DOHH2 (cell line): ENCODE results near the gene KIF3C.
"Not testable (repeated sequence)": the region's sequence is repeated elsewhere in the genome, so short reads cannot be mapped to it uniquely, and the experiment has no call there.

ENCODE experiments used
- H3F3A ChIP-seq: fragments of 200-600 bp; sonication (generic), shearing (Covaris generic); 2 replicates; pipeline ENCODE4 v1.6.0; 2016; ENCODE audit warnings: antibody characterized with exemption, mild to moderate bottlenecking; ENCODE audit not compliant: control insufficient read depth, insufficient read depth
- H3K27ac ChIP-seq: fragments of 200-600 bp; sonication (generic); 2 replicates; pipeline ENCODE4 v1.5.1; 2014; ENCODE audit warnings: low read depth, mild to moderate bottlenecking, low read length, moderate library complexity
- H3K27me3 ChIP-seq: fragments of 200-600 bp; sonication (generic); 2 replicates; pipeline ENCODE4 v1.6.1; 2014; ENCODE audit warnings: mild to moderate bottlenecking, low read length, mixed read lengths; ENCODE audit not compliant: control insufficient read depth
- H3K36me3 ChIP-seq: fragments of 200-600 bp; sonication (generic); 2 replicates; pipeline ENCODE4 v1.6.1; 2014; ENCODE audit warnings: mild to moderate bottlenecking, low read length, moderate library complexity, mixed read lengths; ENCODE audit not compliant: control insufficient read depth
- H3K4me1 ChIP-seq: fragments of 200-600 bp; sonication (generic); 2 replicates; pipeline ENCODE4 v1.6.1; 2014; ENCODE audit warnings: mild to moderate bottlenecking, low read length, mixed read lengths; ENCODE audit not compliant: control insufficient read depth
- H3K4me2 ChIP-seq: fragments of 200-600 bp; sonication (generic); 2 replicates; pipeline ENCODE4 v1.6.0; 2014; ENCODE audit warnings: mild to moderate bottlenecking, low read length, moderate library complexity
- H3K4me3 ChIP-seq: fragments of 200-600 bp; sonication (generic); 2 replicates; pipeline ENCODE4 v1.5.1; 2014; ENCODE audit warnings: mild to moderate bottlenecking, low read length, mixed read lengths
- H3K79me2 ChIP-seq: fragments of 200-600 bp; sonication (generic); 2 replicates; pipeline ENCODE4 v1.6.1; 2014; ENCODE audit warnings: mild to moderate bottlenecking, low read length, mixed read lengths; ENCODE audit not compliant: control insufficient read depth
- H3K9me2 ChIP-seq: fragments of 200-600 bp; sonication (generic); replicated peaks from 2 replicates; pipeline ENCODE4 v1.6.1; 2014; ENCODE audit warnings: mild to moderate bottlenecking, low read length, mixed read lengths; ENCODE audit not compliant: control insufficient read depth
- H3K9me3 ChIP-seq: fragments of 200-600 bp; sonication (generic); 2 replicates; pipeline ENCODE4 v1.6.1; 2014; ENCODE audit warnings: antibody characterized with exemption, low read length, mixed read lengths; ENCODE audit not compliant: control insufficient read depth, insufficient read depth
- H4K20me1 ChIP-seq: fragments of 200-600 bp; sonication (generic); 2 replicates; pipeline ENCODE4 v1.6.0; 2014; ENCODE audit warnings: low read depth, mild to moderate bottlenecking, antibody characterized with exemption, low read length, moderate library complexity; ENCODE audit not compliant: control insufficient read depth, insufficient read depth
- EZH2phosphoT487 ChIP-seq: fragments of 200-600 bp; sonication (generic); IDR thresholded peaks from 2 replicates; pipeline ENCODE4 v1.6.1; 2017; ENCODE audit warnings: borderline replicate concordance, mild to moderate bottlenecking, antibody characterized with exemption, low read length, moderate library complexity, mixed read lengths
- TF ChIP-seq, protein P1 (sequence below): fragments of 200-600 bp; sonication (generic); IDR thresholded peaks from one replicate; pipeline ENCODE4 v1.5.1; 2014; ENCODE audit warnings: antibody characterized with exemption, mild to moderate bottlenecking, low read depth, low read length; ENCODE audit not compliant: poor library complexity, severe bottlenecking

The KIF3C gene

DNA sequence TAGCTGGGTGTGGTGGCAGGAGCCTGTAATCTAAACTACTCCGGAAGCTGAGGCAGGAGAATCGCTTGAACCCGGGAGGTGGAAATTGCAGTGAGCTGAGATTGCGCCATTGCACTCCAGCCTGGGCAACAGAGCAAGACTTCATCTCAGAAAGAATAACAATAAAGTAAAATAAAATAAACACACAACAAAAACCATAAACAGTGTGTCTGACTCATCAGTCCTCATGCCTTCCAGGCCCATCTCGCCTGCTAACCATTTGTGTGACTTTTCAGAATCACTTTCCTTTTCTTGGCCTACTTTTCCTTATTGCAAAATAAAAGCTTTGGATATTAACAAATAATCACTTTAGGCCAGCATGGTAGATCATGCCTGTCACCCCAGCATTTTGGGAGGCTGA lies 62.0 kb downstream of the KIF3C start:
- Histone ChIP-seq H4K20me1 (no peaks in the 10 kb centered on the region), H3F3A (no peaks in the 10 kb centered on the region), H3K9me3 (no peaks in the 10 kb centered on the region), H3K4me2 (no peak overlapping the region), H3K9me2 (no peaks in the 10 kb centered on the region), H3K27ac (no peak overlapping the region), H3K4me3 (no peak overlapping the region), H3K27me3 (no peaks in the 10 kb centered on the region), H3K79me2 (no peaks in the 10 kb centered on the region), H3K36me3 (no peaks in the 10 kb centered on the region), H3K4me1 (no peaks in the 10 kb centered on the region)
- TF ChIP-seq, protein P1, sequence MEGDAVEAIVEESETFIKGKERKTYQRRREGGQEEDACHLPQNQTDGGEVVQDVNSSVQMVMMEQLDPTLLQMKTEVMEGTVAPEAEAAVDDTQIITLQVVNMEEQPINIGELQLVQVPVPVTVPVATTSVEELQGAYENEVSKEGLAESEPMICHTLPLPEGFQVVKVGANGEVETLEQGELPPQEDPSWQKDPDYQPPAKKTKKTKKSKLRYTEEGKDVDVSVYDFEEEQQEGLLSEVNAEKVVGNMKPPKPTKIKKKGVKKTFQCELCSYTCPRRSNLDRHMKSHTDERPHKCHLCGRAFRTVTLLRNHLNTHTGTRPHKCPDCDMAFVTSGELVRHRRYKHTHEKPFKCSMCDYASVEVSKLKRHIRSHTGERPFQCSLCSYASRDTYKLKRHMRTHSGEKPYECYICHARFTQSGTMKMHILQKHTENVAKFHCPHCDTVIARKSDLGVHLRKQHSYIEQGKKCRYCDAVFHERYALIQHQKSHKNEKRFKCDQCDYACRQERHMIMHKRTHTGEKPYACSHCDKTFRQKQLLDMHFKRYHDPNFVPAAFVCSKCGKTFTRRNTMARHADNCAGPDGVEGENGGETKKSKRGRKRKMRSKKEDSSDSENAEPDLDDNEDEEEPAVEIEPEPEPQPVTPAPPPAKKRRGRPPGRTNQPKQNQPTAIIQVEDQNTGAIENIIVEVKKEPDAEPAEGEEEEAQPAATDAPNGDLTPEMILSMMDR = no peak
- no peak for TF ChIP-seq EZH2phosphoT487

DNA sequence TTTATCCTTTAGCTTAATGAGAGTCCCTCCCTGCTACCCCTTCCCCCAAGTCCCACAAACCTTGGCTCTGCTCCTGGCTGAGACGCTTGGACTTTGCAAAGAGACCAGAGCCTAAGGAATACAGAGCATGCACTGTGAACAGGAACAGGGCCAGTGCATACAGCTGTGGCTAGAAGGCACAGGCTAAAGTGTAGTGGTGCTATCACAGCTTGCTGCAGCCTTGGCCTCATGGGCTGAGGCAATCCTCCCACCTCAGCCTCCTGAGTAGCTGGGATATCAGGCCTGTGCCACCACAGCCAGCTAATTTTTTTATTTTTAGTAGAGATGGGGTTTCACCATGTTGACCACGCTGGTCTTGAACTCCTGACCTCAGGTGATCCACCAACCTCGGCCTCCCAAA lies 64.5 kb downstream of the KIF3C start:
- Histone ChIP-seq H3K4me2 (no peak overlapping the region), H3K4me1 (no peaks in the 10 kb centered on the region), H3F3A (no peaks in the 10 kb centered on the region), H3K27ac (no peak overlapping the region), H4K20me1 (no peaks in the 10 kb centered on the region), H3K36me3 (no peaks in the 10 kb centered on the region), H3K9me3 (no peaks in the 10 kb centered on the region), H3K4me3 (no peak overlapping the region), H3K9me2 (no peaks in the 10 kb centered on the region), H3K79me2 (no peaks in the 10 kb centered on the region), H3K27me3 (no peaks in the 10 kb centered on the region; the same call in 1 of the 2 replicates)
- TF ChIP-seq EZH2phosphoT487 = no peak

DNA sequence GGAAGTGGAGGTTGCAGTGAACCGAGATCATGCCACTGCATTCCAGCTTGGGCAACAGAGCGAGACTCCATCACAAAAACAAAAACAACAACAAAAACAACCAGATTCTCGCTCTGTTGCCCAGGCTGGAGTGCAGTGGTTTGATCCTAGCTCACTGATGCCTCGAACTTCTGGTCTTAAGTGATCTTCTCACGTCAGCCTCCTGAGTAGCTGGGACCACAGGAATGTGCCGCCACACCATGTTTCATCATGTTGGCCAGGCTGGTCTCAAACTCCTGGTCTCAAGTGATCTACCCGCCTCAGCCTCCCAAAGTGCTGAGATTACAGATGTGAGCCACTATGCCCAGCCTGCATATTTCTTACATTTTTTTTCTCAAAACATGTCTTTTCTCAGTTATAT lies 64.9 kb downstream of the KIF3C start:
- H3K4me2 ChIP-seq, H3K9me2 ChIP-seq, H3K36me3 ChIP-seq, H3K27ac ChIP-seq, H3F3A ChIP-seq, H3K4me1 ChIP-seq, H4K20me1 ChIP-seq, H3K4me3 ChIP-seq, H3K9me3 ChIP-seq, H3K79me2 ChIP-seq, H3K27me3 ChIP-seq: not testable (repeated sequence)

DNA sequence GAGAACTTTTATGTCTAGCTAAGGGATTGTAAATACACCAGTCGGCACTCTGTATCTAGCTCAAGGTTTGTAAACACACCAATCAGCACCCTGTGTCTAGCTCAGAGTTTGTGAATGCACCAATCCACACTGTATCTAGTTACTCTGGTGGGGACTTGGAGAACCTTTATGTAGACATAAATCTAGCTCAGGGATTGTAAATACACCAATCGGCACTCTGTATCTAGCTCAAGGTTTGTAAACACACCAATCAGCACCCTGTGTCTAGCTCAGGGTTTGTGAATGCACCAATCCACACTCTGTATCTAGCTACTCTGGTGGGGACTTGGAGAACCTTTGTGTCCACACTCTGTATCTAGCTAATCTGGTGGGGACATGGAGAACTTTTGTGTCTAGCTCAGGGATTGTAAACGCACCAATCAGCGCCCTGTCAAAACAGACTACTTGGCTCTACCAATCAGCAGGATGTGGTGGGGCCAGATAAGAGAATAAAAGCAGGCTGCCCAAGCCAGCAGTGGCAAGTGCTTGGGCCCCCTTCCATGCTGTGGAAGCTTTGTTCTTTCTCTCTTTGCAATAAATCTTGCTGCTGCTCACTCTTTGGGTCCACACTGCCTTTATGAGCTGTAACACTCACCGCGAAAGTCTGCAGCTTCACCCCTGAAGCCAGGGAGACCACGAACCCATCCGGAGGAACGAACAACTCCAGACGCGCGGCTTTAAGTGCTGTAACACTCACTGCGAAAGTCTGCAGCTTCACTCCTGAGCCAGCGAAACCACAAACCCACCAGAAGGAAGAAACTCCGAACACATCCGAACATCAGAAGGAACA lies 66.1 kb downstream of the KIF3C start:
- H3K9me3 ChIP-seq, H3K36me3 ChIP-seq, H3K4me2 ChIP-seq, H3F3A ChIP-seq, H3K27me3 ChIP-seq, H4K20me1 ChIP-seq, H3K9me2 ChIP-seq, H3K79me2 ChIP-seq, H3K4me1 ChIP-seq, H3K4me3 ChIP-seq, H3K27ac ChIP-seq: not testable (repeated sequence)

DNA sequence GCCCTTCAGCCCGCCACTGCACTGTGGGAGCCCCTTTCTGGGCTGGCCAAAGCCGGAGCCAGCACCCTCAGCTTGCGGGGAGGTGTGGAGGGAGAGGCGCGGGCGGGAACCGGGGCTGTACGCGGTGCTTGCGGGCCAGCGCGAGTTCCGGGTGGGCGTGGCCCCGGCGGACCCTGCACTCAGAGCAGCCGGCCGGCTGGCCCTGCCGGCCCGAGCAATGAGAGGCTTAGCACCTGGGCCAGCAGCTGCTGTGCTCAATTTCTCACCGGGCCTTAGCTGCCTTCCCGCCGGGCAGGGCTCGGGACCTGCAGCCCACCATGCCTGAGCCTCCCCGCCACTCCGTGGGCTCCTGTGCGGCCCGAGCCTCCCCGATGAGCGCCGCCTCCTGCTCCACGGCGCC lies 66.9 kb downstream of the KIF3C start:
- H4K20me1 ChIP-seq, H3K9me2 ChIP-seq, H3K4me2 ChIP-seq, H3K4me3 ChIP-seq, H3K79me2 ChIP-seq, H3K27ac ChIP-seq, H3F3A ChIP-seq, H3K27me3 ChIP-seq, H3K4me1 ChIP-seq, H3K9me3 ChIP-seq, H3K36me3 ChIP-seq: not testable (repeated sequence)

DNA sequence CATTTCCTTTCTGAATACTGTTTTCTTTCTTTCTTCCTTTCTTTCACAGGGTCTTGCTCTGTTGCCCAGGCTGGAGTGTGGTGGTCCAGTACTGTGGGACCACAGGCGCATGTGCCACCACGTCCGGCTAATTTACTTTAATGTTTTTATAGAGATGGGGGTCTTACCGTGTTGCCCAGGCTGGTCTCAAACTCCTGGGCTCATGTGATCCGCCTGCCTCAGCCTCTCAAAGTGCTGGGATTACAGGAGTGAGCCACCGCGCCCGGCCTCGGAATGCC lies 68.7 kb downstream of the KIF3C start:
- H4K20me1 ChIP-seq, H3K4me1 ChIP-seq, H3K27me3 ChIP-seq, H3K4me3 ChIP-seq, H3K9me2 ChIP-seq, H3K4me2 ChIP-seq, H3K9me3 ChIP-seq, H3F3A ChIP-seq, H3K36me3 ChIP-seq, H3K27ac ChIP-seq, H3K79me2 ChIP-seq: not testable (repeated sequence)
